HCT116 (cell line): Measurements from ENCODE around the gene PREPL. TPM values are rescaled to one million over a fixed set of nuclear protein-coding genes. Genes with fewer than 3 reads are reported as not detected.

Source experiments
- ATAC-seq: fragments of 200-7000 bp; cut with Tn5 transposase; 2 replicates; pipeline ENCODE4 v1.9.1; 2020; ENCODE audit warnings: mild to moderate bottlenecking, moderate library complexity
- BruUV-seq: library from RNA; stranded (reverse); fragments of 400-500 nt; replicated peaks from 2 replicates; lab custom pipeline; 2021; lab: Mats Ljungman, UMichigan
- CTCF ChIA-PET: fragments of 300-600 bp; sonication (Branson Sonifier 250); formaldehyde crosslinking; loops from one replicate; lab custom pipeline; 2021; ENCODE audit warnings: antibody characterized with exemption; lab: Charles Lee
- POLR2A ChIA-PET: fragments of 300-600, 350-600 bp; sonication (Branson Sonifier 250); formaldehyde crosslinking; loops from one replicate; lab custom pipeline; 2021; ENCODE audit warnings: antibody characterized with exemption; lab: Charles Lee
- RAD21 ChIA-PET, 2 experiments: fragments of 300-600 bp; sonication (Branson Sonifier 250); formaldehyde crosslinking; loops; one replicate each; lab custom pipeline; 2023; ENCODE audit warnings: low total read pairs in 2 of 2; ENCODE audit not compliant: uncharacterized antibody in 2 of 2, unreplicated experiment in 2 of 2, low non-redundant PET in 1 of 2; lab: Charles Lee
- DNase-seq: peaks from one replicate; pipeline ENCODE4 v3.0.0-alpha.2; 2010; ENCODE audit warnings: low read depth, low spot score
- H2AFZ ChIP-seq: fragments of 200-600 bp; shearing (Covaris generic), sonication (generic); 2 replicates; pipeline ENCODE4 v1.6.1; 2017; ENCODE audit warnings: low read depth, mixed run types, mixed read lengths, antibody characterized with exemption, low read length; ENCODE audit not compliant: poor library complexity, severe bottlenecking
- H3K27ac ChIP-seq: 2 replicates; pipeline ENCODE4 v1.5.1; 2012; ENCODE audit warnings: low read depth, low read length
- H3K27me3 ChIP-seq: fragments of 200-600 bp; sonication (generic); 2 replicates; pipeline ENCODE4 v1.6.1; 2016; ENCODE audit warnings: mixed run types, low read length, mixed read lengths; ENCODE audit not compliant: insufficient read depth
- H3K36me3 ChIP-seq, 2 experiments: fragments of 200-500 bp in 1 of 2; fragments of 200-600 bp in 1 of 2; sonication (Bioruptor generic) in 1 of 2; sonication (generic) in 1 of 2; 2 replicates each; pipeline versions ENCODE4 v1.5.1 to v1.6.1; 2014 to 2016; ENCODE audit warnings: low read length in 2 of 2, inconsistent platforms in 1 of 2, mixed read lengths in 1 of 2, mixed run types in 1 of 2; ENCODE audit not compliant: insufficient read depth in 2 of 2, control insufficient read depth in 1 of 2
- H3K4me1 ChIP-seq, 2 experiments: fragments of 200-600 bp in 1 of 2; sonication (generic) in 1 of 2; 2 replicates each; pipeline versions ENCODE4 v1.5.1 to v1.6.1; 2012 to 2017; ENCODE audit warnings: low read length in 2 of 2, inconsistent platforms in 1 of 2, mild to moderate bottlenecking in 1 of 2, mixed read lengths in 1 of 2, mixed run types in 1 of 2, moderate library complexity in 1 of 2; ENCODE audit not compliant: insufficient read depth in 2 of 2, control insufficient read depth in 1 of 2
- H3K4me2 ChIP-seq: fragments of 200-600 bp; sonication (generic); 2 replicates; pipeline ENCODE4 v1.6.1; 2017; ENCODE audit warnings: mixed run types, low read length, mixed read lengths
- H3K4me3 ChIP-seq, 2 experiments: fragments of 200-600 bp in 1 of 2; sonication (generic) in 1 of 2; replicated peaks in 1 of 2; 2 replicates each; pipeline ENCODE4 v1.5.1; 2011 to 2016; ENCODE audit warnings: low read length in 2 of 2, control low read depth in 1 of 2, low read depth in 1 of 2, mild to moderate bottlenecking in 1 of 2, mixed read lengths in 1 of 2, mixed run types in 1 of 2
- H3K79me2 ChIP-seq: fragments of 200-600 bp; sonication (generic); 2 replicates; pipeline ENCODE4 v1.6.1; 2017; ENCODE audit warnings: mild to moderate bottlenecking, mixed run types, low read length, moderate library complexity, mixed read lengths; ENCODE audit not compliant: insufficient read depth
- H3K9ac ChIP-seq: fragments of 200-600 bp; sonication (generic); 2 replicates; pipeline ENCODE4 v1.6.1; 2016; ENCODE audit warnings: low read length, mixed read lengths
- H3K9me2 ChIP-seq: fragments of 200-600 bp; sonication (generic), shearing (Covaris generic); 2 replicates; pipeline ENCODE4 v1.6.1; 2017; ENCODE audit warnings: mixed run types, mild to moderate bottlenecking, moderate library complexity; ENCODE audit not compliant: insufficient read depth
- H3K9me3 ChIP-seq, 2 experiments: fragments of 200-500 bp in 1 of 2; fragments of 200-600 bp in 1 of 2; sonication (Bioruptor generic) in 1 of 2; sonication (generic) in 1 of 2; 2 replicates each; pipeline ENCODE4 v1.6.1; 2014 to 2017; ENCODE audit warnings: low read length in 2 of 2, mixed read lengths in 2 of 2, inconsistent platforms in 1 of 2, low read depth in 1 of 2, mild to moderate bottlenecking in 1 of 2, mixed run types in 1 of 2, moderate library complexity in 1 of 2; ENCODE audit not compliant: control insufficient read depth in 1 of 2, insufficient read depth in 1 of 2
- H4K20me1 ChIP-seq: fragments of 200-600 bp; sonication (generic), shearing (Covaris generic); 2 replicates; pipeline ENCODE4 v1.6.1; 2017; ENCODE audit warnings: mixed run types, mild to moderate bottlenecking, moderate library complexity; ENCODE audit not compliant: insufficient read depth
- ATF3 ChIP-seq: IDR thresholded peaks from 2 replicates; pipeline ENCODE4 v1.6.1; 2012
- CBX3 ChIP-seq: IDR thresholded peaks from 2 replicates; pipeline ENCODE4 v1.6.1; 2012; ENCODE audit warnings: low read depth
- CEBPB ChIP-seq: IDR thresholded peaks from 2 replicates; pipeline ENCODE4 v1.6.1; 2012; ENCODE audit warnings: low read depth
- EGR1 ChIP-seq: IDR thresholded peaks from 2 replicates; pipeline ENCODE4 v1.6.1; 2012; ENCODE audit warnings: low read depth
- ELF1 ChIP-seq: IDR thresholded peaks from 2 replicates; pipeline ENCODE4 v1.6.1; 2012; ENCODE audit warnings: low read depth, borderline replicate concordance
- FOSL1 ChIP-seq: IDR thresholded peaks from 2 replicates; pipeline ENCODE4 v1.6.1; 2012; ENCODE audit warnings: low read depth
- MAX ChIP-seq: IDR thresholded peaks from 2 replicates; pipeline ENCODE4 v1.6.1; 2012
- POLR2A ChIP-seq: IDR thresholded peaks from 2 replicates; pipeline ENCODE4 v1.7.0; 2011; ENCODE audit warnings: borderline replicate concordance; ENCODE audit not compliant: insufficient read depth, insufficient read length; ENCODE audit errors: extremely low read depth
- RAD21 ChIP-seq: IDR thresholded peaks from 2 replicates; pipeline ENCODE4 v1.6.1; 2012; ENCODE audit warnings: low read depth, mild to moderate bottlenecking
- REST ChIP-seq: IDR thresholded peaks from 2 replicates; pipeline ENCODE4 v1.6.1; 2012; ENCODE audit warnings: low read depth
- SIN3A ChIP-seq: IDR thresholded peaks from 2 replicates; pipeline ENCODE4 v1.6.1; 2012; ENCODE audit warnings: low read depth
- SP1 ChIP-seq: IDR thresholded peaks from 2 replicates; pipeline ENCODE4 v1.6.1; 2012; ENCODE audit warnings: low read depth
- SRF ChIP-seq: IDR thresholded peaks from 2 replicates; pipeline ENCODE4 v1.6.1; 2012; ENCODE audit warnings: low read depth
- TCF7L2 ChIP-seq: IDR thresholded peaks from 2 replicates; pipeline ENCODE4 v1.7.0; 2011; ENCODE audit warnings: borderline replicate concordance, inconsistent platforms; ENCODE audit not compliant: insufficient read depth, insufficient read length; ENCODE audit errors: extremely low read depth
- YY1 ChIP-seq: IDR thresholded peaks from 2 replicates; pipeline ENCODE4 v1.6.1; 2011; ENCODE audit warnings: low read length, low read depth, moderate library complexity, mild to moderate bottlenecking; ENCODE audit not compliant: insufficient replicate concordance; ENCODE audit errors: extremely low read depth
- ZBTB33 ChIP-seq: IDR thresholded peaks from 2 replicates; pipeline ENCODE4 v1.6.1; 2011; ENCODE audit warnings: mild to moderate bottlenecking, low read length, moderate library complexity; ENCODE audit not compliant: insufficient replicate concordance; ENCODE audit errors: extremely low read depth
- ZFX ChIP-seq: fragments of 450-650 bp; IDR thresholded peaks from 2 replicates; pipeline ENCODE4 v1.6.1; 2017
- intact Hi-C: fragments of 100-400 bp; cut with micrococcal nuclease; formaldehyde crosslinking; loops from 2 replicates; pipeline ENCODE4 v1.10.0; 2022
- total RNA-seq: library from RNA; stranded (reverse); gene quantifications from one replicate; pipeline ENCODE4 v1.2.1, GENCODE V29; 2021; ENCODE audit not compliant: unreplicated experiment

The PREPL gene
- total RNA-seq, 1 experiment from 2014 or later: 31.1 TPM

- CTCF ChIA-PET: no interaction called here
- no peak for TF ChIP-seq TCF7L2
- TF ChIP-seq POLR2A: no peak
- no peak for TF ChIP-seq ATF3
- TF ChIP-seq FOSL1: no peak
- no peak for TF ChIP-seq ZBTB33
- no peak for TF ChIP-seq ELF1
- TF ChIP-seq RAD21: no peak
- TF ChIP-seq SIN3A: no peak
- TF ChIP-seq REST: no peak
- no peak for TF ChIP-seq CEBPB
- no peak for TF ChIP-seq CBX3
- TF ChIP-seq YY1: no peak
- no peak for TF ChIP-seq EGR1
- TF ChIP-seq SP1: no peak
- no peak for TF ChIP-seq MAX
- TF ChIP-seq ZFX: no peak
- TF ChIP-seq SRF: no peak
- TF ChIP-seq, all 23 proteins: peak for 0
- no peaks in the 10 kb centered on the region for H3K79me2 ChIP-seq
- no peaks in the 10 kb centered on the region for H3K9me3 ChIP-seq
- H3K27ac ChIP-seq: no peak overlapping the region
- H4K20me1 ChIP-seq: no peaks in the 10 kb centered on the region
- H3K9ac ChIP-seq: no peak overlapping the region
- no peaks in the 10 kb centered on the region for H3K36me3 ChIP-seq
- no peaks in the 10 kb centered on the region for H3K27me3 ChIP-seq
- H2AFZ ChIP-seq: no peak overlapping the region
- peaks cover 3 to 7% of the 10 kb centered on the region in 2 experiments; a peak in 3 of 4 replicates for H3K4me1 ChIP-seq
- H3K9me2 ChIP-seq: no peaks in the 10 kb centered on the region
- ATAC-seq (no peak), DNase-seq (no peak)
- no peak overlapping the region for H3K4me2 ChIP-seq
- ChIA-PET POLR2A (interaction anchor here (0.5 kb wide), 1 partner anchor 220 kb away, joined by 4 read pairs; no protein-coding TSS in a partner anchor), RAD21 (no interaction called here)
- no peak overlapping the region for H3K4me3 ChIP-seq
- intact Hi-C loops: no loop called here
- BruUV-seq: no TSS peak
Observed at GRCh38 chr2:44296653-44297052, 64.6 kb downstream of the PREPL start.
